HepG2 (cell line): Measurements from ENCODE around the gene PBX1.

ENCODE experiments used
- CTCF ChIP-seq: sonication (generic); formaldehyde crosslinking; IDR thresholded peaks from 2 replicates; pipeline ENCODE4 v1.5.0; 2020; ENCODE audit warnings: mild to moderate bottlenecking, missing genetic modification reagents, moderate library complexity
- HMGXB3 ChIP-seq: sonication (generic); formaldehyde crosslinking; IDR thresholded peaks from 2 replicates; pipeline ENCODE4 v1.4.0; 2020; ENCODE audit warnings: missing genetic modification reagents, borderline replicate concordance
- JARID2 ChIP-seq: sonication (generic); formaldehyde crosslinking; IDR thresholded peaks from 2 replicates; pipeline ENCODE4 v1.8.1; 2023; ENCODE audit warnings: missing genetic modification reagents, inconsistent platforms; ENCODE audit not compliant: insufficient replicate concordance
- PHB2 ChIP-seq: fragments of 450-650 bp; IDR thresholded peaks from 2 replicates; pipeline ENCODE4 v1.6.1; 2018; ENCODE audit not compliant: partially characterized antibody
- YY1 ChIP-seq: IDR thresholded peaks from 2 replicates; pipeline ENCODE4 v1.6.1; 2011; ENCODE audit warnings: low read length, low read depth, moderate library complexity, mild to moderate bottlenecking; ENCODE audit not compliant: insufficient read depth, insufficient replicate concordance
- ZNF180 ChIP-seq: sonication (generic); formaldehyde crosslinking; IDR thresholded peaks from 2 replicates; pipeline ENCODE4 v1.4.0; 2020; ENCODE audit warnings: low read depth, missing genetic modification reagents, borderline replicate concordance
- ZSCAN21 ChIP-seq: sonication (generic); formaldehyde crosslinking; IDR thresholded peaks from 2 replicates; pipeline ENCODE4 v1.8.0; 2022; ENCODE audit warnings: mild to moderate bottlenecking, missing genetic modification reagents, moderate library complexity, borderline replicate concordance

GRCh38 chr1:164721228-164721496 is 162.2 kb downstream of the PBX1 start:
- TF ChIP-seq ZSCAN21 (no peak), PHB2 (no peak), YY1 (no peak), ZNF180 (CRISPR knock-in tag) (no peak), CTCF (CRISPR knock-in tag) (no peak), JARID2 (CRISPR knock-in tag) (no peak), HMGXB3 (CRISPR knock-in tag) (no peak)
